CD4-positive, alpha-beta T cell (primary cell): ENCODE measurements around the gene TICRR. TPM values are rescaled to one million over a fixed set of nuclear protein-coding genes. Genes with fewer than 3 reads are reported as not detected.

ENCODE experiments used
- ATAC-seq: fragments of 200-7000 bp; cut with Tn5 transposase; one replicate; pipeline ENCODE4 v1.10.0; 2022; ENCODE audit warnings: mild to moderate bottlenecking; ENCODE audit not compliant: poor library complexity
- CTCF ChIA-PET: fragments of 350-600 bp; sonication (Branson Sonifier 250); formaldehyde crosslinking; loops from one replicate; lab custom pipeline; 2021; ENCODE audit warnings: antibody characterized with exemption, inconsistent platforms; lab: Charles Lee
- POLR2A ChIA-PET: fragments of 350-600 bp; sonication (Branson Sonifier 250); formaldehyde crosslinking; loops from one replicate; lab custom pipeline; 2021; ENCODE audit warnings: antibody characterized with exemption, inconsistent platforms; lab: Charles Lee
- DNase-seq, 14 experiments: peaks; one replicate each; pipeline ENCODE4 v3.0.0-alpha.2; 2013 to 2020; ENCODE audit warnings: mixed read lengths in 2 of 14
- H3K27ac ChIP-seq, 2 donors: one replicate each; pipeline versions ENCODE4 v1.5.1 to v1.7.0; 2013; ENCODE audit warnings: low read length in 2 of 2, low read depth in 1 of 2, mild to moderate bottlenecking in 1 of 2
- H3K27me3 ChIP-seq, 2 experiments: 1 replicate in 1 of 2; 2 replicates in 1 of 2; pipeline versions ENCODE4 v1.6.1 to v1.7.0; 2013; ENCODE audit warnings: low read length in 2 of 2, control low read depth in 1 of 2, mild to moderate bottlenecking in 1 of 2, moderate library complexity in 1 of 2; ENCODE audit not compliant: insufficient read depth in 2 of 2, control insufficient read depth in 1 of 2
- H3K36me3 ChIP-seq: one replicate; pipeline ENCODE4 v1.6.1; 2013; ENCODE audit warnings: low read length, control low read depth; ENCODE audit not compliant: insufficient read depth
- H3K4me1 ChIP-seq: one replicate; pipeline ENCODE4 v1.6.1; 2013; ENCODE audit warnings: low read length, control low read depth; ENCODE audit not compliant: insufficient read depth
- H3K4me3 ChIP-seq: one replicate; pipeline ENCODE4 v1.5.1; 2013; ENCODE audit warnings: mild to moderate bottlenecking, low read length, moderate library complexity
- H3K9me3 ChIP-seq, 2 experiments: 1 replicate in 1 of 2; 2 replicates in 1 of 2; pipeline versions ENCODE4 v1.6.1 to v1.7.0; 2013; ENCODE audit warnings: low read length in 2 of 2, mild to moderate bottlenecking in 2 of 2, control low read depth in 1 of 2, moderate library complexity in 1 of 2; ENCODE audit not compliant: control insufficient read depth in 1 of 2, insufficient read depth in 1 of 2
- H3K27ac Mint-ChIP-seq: one replicate; pipeline ENCODE4 v1.8.0; 2020; ENCODE audit warnings: mixed read lengths
- H3K27me3 Mint-ChIP-seq: one replicate; pipeline ENCODE4 v1.8.0; 2021; ENCODE audit warnings: mixed read lengths
- H3K36me3 Mint-ChIP-seq: one replicate; pipeline ENCODE4 v1.8.0; 2021; ENCODE audit warnings: low read depth, mixed read lengths
- H3K4me1 Mint-ChIP-seq: one replicate; pipeline ENCODE4 v1.8.0; 2021; ENCODE audit warnings: low read depth, mixed read lengths
- H3K4me3 Mint-ChIP-seq: one replicate; pipeline ENCODE4 v1.8.0; 2020; ENCODE audit warnings: mild to moderate bottlenecking, mixed read lengths
- H3K9me3 Mint-ChIP-seq: one replicate; pipeline ENCODE4 v1.8.0; 2020; ENCODE audit warnings: mixed read lengths
- CTCF ChIP-seq: fragments of 200-600 bp; IDR thresholded peaks from one replicate; pipeline ENCODE4 v1.8.0; 2022; ENCODE audit warnings: antibody characterized with exemption, mild to moderate bottlenecking
- intact Hi-C, 2 experiments: fragments of 100-400 bp; cut with DNase I in 1 of 2; cut with micrococcal nuclease in 1 of 2; formaldehyde crosslinking; loops; one replicate each; pipeline versions ENCODE4 v1.15.1 to v1.9.0; 2023 to 2025; cut with DNase I, micrococcal nuclease
- total RNA-seq, 174 experiments: library from RNA in 2 of 174; stranded (reverse) in 2 of 174; gene quantifications; one replicate each; pipeline ENCODE4 v1.2.3 and lab custom pipeline; 2021 to 2026

Gene TICRR
- total RNA-seq, 2 experiments from 2014 or later = 0.05 to 0.06 TPM

- CTCF ChIA-PET = no interaction called here
- Histone ChIP-seq H3K4me1 (no peaks in the 10 kb centered on the region), H3K36me3 (no peaks in the 10 kb centered on the region), H3K9me3 (peaks cover 0 to 20% of the 10 kb centered on the region in 2 experiments), H3K27me3 (no peaks in the 10 kb centered on the region), H3K4me3 (no peak overlapping the region), H3K27ac (no peak overlapping the region)
- no peak for TF ChIP-seq CTCF
- Mint-ChIP-seq H3K27ac (no peak overlapping the region), H3K36me3 (no peaks in the 10 kb centered on the region), H3K4me1 (no peaks in the 10 kb centered on the region), H3K27me3 (no peaks in the 10 kb centered on the region), H3K4me3 (no peak overlapping the region), H3K9me3 (no peaks in the 10 kb centered on the region)
- intact Hi-C loops = no loop called here
- DNase-seq (no peak), ATAC-seq (no peak)
- POLR2A ChIA-PET = no interaction called here
Measured at GRCh38 chr15:89630974-89631901, 56.0 kb downstream of the TICRR start.

GRCh38 chr15:89631902-89632264, 56.6 kb downstream of the TICRR start:
- intact Hi-C loops = no loop called here
- H3K27me3 Mint-ChIP-seq = no peaks in the 10 kb centered on the region
- H3K36me3 Mint-ChIP-seq = no peaks in the 10 kb centered on the region
- Histone ChIP-seq H3K4me1 (no peaks in the 10 kb centered on the region), H3K27me3 (no peaks in the 10 kb centered on the region), H3K9me3 (peaks cover 0 to 20% of the 10 kb centered on the region in 2 experiments), H3K4me3 (no peak overlapping the region), H3K36me3 (no peaks in the 10 kb centered on the region), H3K27ac (no peak overlapping the region)
- ChIA-PET POLR2A (no interaction called here), CTCF (no interaction called here)
- no peaks in the 10 kb centered on the region for H3K9me3 Mint-ChIP-seq
- H3K4me1 Mint-ChIP-seq = no peaks in the 10 kb centered on the region
- no peak overlapping the region for H3K4me3 Mint-ChIP-seq
- TF ChIP-seq CTCF = no peak
- ATAC-seq (no peak), DNase-seq (no peak)
- no peak overlapping the region for H3K27ac Mint-ChIP-seq

- no peak for ATAC-seq
- H3K9me3 ChIP-seq = peaks cover 0 to 20% of the 10 kb centered on the region in 2 experiments
- DNase-seq = no peak
- intact Hi-C loops = no loop called here
- no peaks in the 10 kb centered on the region for H3K27me3 Mint-ChIP-seq
- no peak for TF ChIP-seq CTCF
- no peaks in the 10 kb centered on the region for H3K27me3 ChIP-seq
- no peak overlapping the region for H3K4me3 Mint-ChIP-seq
- H3K36me3 Mint-ChIP-seq = no peaks in the 10 kb centered on the region
- H3K9me3 Mint-ChIP-seq = no peaks in the 10 kb centered on the region
- CTCF ChIA-PET = no interaction called here
- no peak overlapping the region for H3K4me3 ChIP-seq
- no peak overlapping the region for H3K27ac ChIP-seq
- H3K4me1 ChIP-seq = no peaks in the 10 kb centered on the region
- no peaks in the 10 kb centered on the region for H3K36me3 ChIP-seq
- H3K4me1 Mint-ChIP-seq = no peaks in the 10 kb centered on the region
- POLR2A ChIA-PET = no interaction called here
- no peak overlapping the region for H3K27ac Mint-ChIP-seq
Measured at GRCh38 chr15:89632563-89633430, 57.5 kb downstream of the TICRR start.
